IMR-90 (cell line): ENCODE results near the gene MEIOB. TPM values are rescaled to one million over a fixed set of nuclear protein-coding genes. Genes with fewer than 3 reads are reported as not detected.

Experiments
- ATAC-seq: fragments of 200-7000 bp; cut with Tn5 transposase; 2 replicates; pipeline ENCODE4 v1.9.1; 2020; ENCODE audit warnings: low read depth, mild to moderate bottlenecking, moderate library complexity
- BruUV-seq: library from RNA; stranded (reverse); fragments of 400-500 nt; replicated peaks from 2 replicates; lab custom pipeline; 2021; lab: Mats Ljungman, UMichigan
- CTCF ChIA-PET: fragments of 300-600 bp; formaldehyde crosslinking; extraction: SDS; loops from one replicate; lab custom pipeline; 2021; ENCODE audit warnings: antibody characterized with exemption; lab: Yijun Ruan, JAX
- POLR2A ChIA-PET: fragments of 300-600 bp; sonication (Branson Sonifier 250); formaldehyde crosslinking; loops from one replicate; lab custom pipeline; 2022; ENCODE audit warnings: antibody characterized with exemption; ENCODE audit not compliant: unreplicated experiment; lab: Charles Lee
- DNase-seq: peaks from one replicate; pipeline ENCODE4 v3.0.0; 2013
- H2AFZ ChIP-seq: replicated peaks from 2 replicates; pipeline ENCODE3; 2013; ENCODE audit warnings: low read length, mild to moderate bottlenecking; ENCODE audit not compliant: poor library complexity
- H2AK5ac ChIP-seq: 2 replicates; pipeline ENCODE4 v1.6.1; 2013; ENCODE audit warnings: low read depth, low read length, inconsistent platforms
- H2AK9ac ChIP-seq: replicated peaks from 2 replicates; pipeline ENCODE3; 2013; ENCODE audit warnings: mild to moderate bottlenecking, low read depth, low read length, moderate library complexity; ENCODE audit not compliant: poor library complexity
- H2BK120ac ChIP-seq: 2 replicates; pipeline ENCODE4 v1.6.1; 2013; ENCODE audit warnings: low read depth, low read length, inconsistent platforms
- H2BK15ac ChIP-seq: 3 replicates; pipeline ENCODE4 v1.6.1; 2013; ENCODE audit warnings: low read depth, low read length, inconsistent platforms
- H2BK20ac ChIP-seq: 2 replicates; pipeline ENCODE4 v1.6.1; 2013; ENCODE audit warnings: low read depth, mild to moderate bottlenecking, inconsistent platforms, low read length, moderate library complexity
- H2BK5ac ChIP-seq: 2 replicates; pipeline ENCODE4 v1.6.1; 2013; ENCODE audit warnings: mild to moderate bottlenecking, low read depth, low read length, inconsistent platforms; ENCODE audit not compliant: poor library complexity, severe bottlenecking
- H3K14ac ChIP-seq: replicated peaks from 2 replicates; pipeline ENCODE4 v1.6.1; 2013; ENCODE audit warnings: low read depth, low read length, inconsistent platforms
- H3K18ac ChIP-seq: 2 replicates; pipeline ENCODE4 v1.6.1; 2013; ENCODE audit warnings: low read depth, low read length, control low read depth
- H3K23ac ChIP-seq: 2 replicates; pipeline ENCODE4 v1.6.1; 2013; ENCODE audit warnings: low read depth, low read length, inconsistent platforms
- H3K27ac ChIP-seq: 2 replicates; pipeline ENCODE4 v1.5.1; 2013; ENCODE audit warnings: mild to moderate bottlenecking, control low read depth, low read length; ENCODE audit not compliant: insufficient read depth
- H3K27me3 ChIP-seq: 2 replicates; pipeline ENCODE4 v1.6.1; 2013; ENCODE audit warnings: low read length; ENCODE audit not compliant: control insufficient read depth, insufficient read depth
- H3K36me3 ChIP-seq: 2 replicates; pipeline ENCODE4 v1.6.1; 2013; ENCODE audit warnings: low read length, mixed read lengths; ENCODE audit not compliant: control insufficient read depth, insufficient read depth
- H3K4ac ChIP-seq: 2 replicates; pipeline ENCODE4 v1.6.1; 2013; ENCODE audit warnings: low read depth, low read length, inconsistent platforms
- H3K4me1 ChIP-seq: 2 replicates; pipeline ENCODE4 v1.6.1; 2013; ENCODE audit warnings: low read length, mixed read lengths; ENCODE audit not compliant: control insufficient read depth, insufficient read depth
- H3K4me2 ChIP-seq: 2 replicates; pipeline ENCODE4 v1.6.1; 2013; ENCODE audit warnings: low read depth, mild to moderate bottlenecking, control low read depth, low read length, moderate library complexity
- H3K4me3 ChIP-seq: 2 replicates; pipeline ENCODE4 v1.5.1; 2013; ENCODE audit warnings: low read depth, mild to moderate bottlenecking, control low read depth, low read length, moderate library complexity; ENCODE audit not compliant: insufficient read depth
- H3K56ac ChIP-seq: 2 replicates; pipeline ENCODE4 v1.6.1; 2013; ENCODE audit warnings: low read length, inconsistent platforms; ENCODE audit not compliant: insufficient read depth; ENCODE audit errors: extremely low read depth
- H3K79me1 ChIP-seq, 2 experiments: 2 replicates each; pipeline ENCODE4 v1.6.1; 2013; ENCODE audit warnings: low read length in 2 of 2, inconsistent platforms in 1 of 2, low read depth in 1 of 2
- H3K9ac ChIP-seq: 2 replicates; pipeline ENCODE4 v1.6.1; 2013; ENCODE audit warnings: low read depth, low read length, control low read depth
- H3K9me1 ChIP-seq: 2 replicates; pipeline ENCODE4 v1.6.1; 2013; ENCODE audit warnings: low read length, inconsistent platforms; ENCODE audit not compliant: insufficient read depth
- H3K9me3 ChIP-seq: 2 replicates; pipeline ENCODE4 v1.6.1; 2013; ENCODE audit warnings: low read length; ENCODE audit not compliant: control insufficient read depth, insufficient read depth
- H4K20me1 ChIP-seq: 2 replicates; pipeline ENCODE4 v1.6.1; 2013; ENCODE audit warnings: low read length, inconsistent platforms; ENCODE audit not compliant: insufficient read depth
- H4K5ac ChIP-seq: 2 replicates; pipeline ENCODE4 v1.6.1; 2013; ENCODE audit warnings: mild to moderate bottlenecking, low read depth, low read length, control low read depth
- H4K8ac ChIP-seq, 2 experiments: 2 replicates each; pipeline ENCODE4 v1.6.1; 2013; ENCODE audit warnings: low read depth in 2 of 2, low read length in 2 of 2, control low read depth in 1 of 2, inconsistent platforms in 1 of 2
- H4K91ac ChIP-seq: 2 replicates; pipeline ENCODE4 v1.6.1; 2013; ENCODE audit warnings: low read depth, low read length, inconsistent platforms; ENCODE audit not compliant: insufficient read depth
- CEBPB ChIP-seq: IDR thresholded peaks from 2 replicates; pipeline ENCODE4 v1.6.1; 2012; ENCODE audit warnings: low read depth, low read length, improper control_type of control experiment
- FOS ChIP-seq: fragments of 150-350 bp; IDR thresholded peaks from 2 replicates; pipeline ENCODE4 v1.6.1; 2016; ENCODE audit warnings: low read depth, low read length
- MAFK ChIP-seq: IDR thresholded peaks from 2 replicates; pipeline ENCODE4 v1.6.1; 2012; ENCODE audit warnings: low read depth, low read length, improper control_type of control experiment
- NFE2L2 ChIP-seq: fragments of 150-350 bp; IDR thresholded peaks from 2 replicates; pipeline ENCODE4 v1.6.1; 2016; ENCODE audit warnings: low read depth, mild to moderate bottlenecking, low read length
- POLR2A ChIP-seq: IDR thresholded peaks from 2 replicates; pipeline ENCODE4 v1.6.1; 2012; ENCODE audit warnings: mild to moderate bottlenecking, low read depth, low read length
- RAD21 ChIP-seq: IDR thresholded peaks from 2 replicates; pipeline ENCODE4 v1.6.1; 2012; ENCODE audit warnings: low read length, improper control_type of control experiment
- SMC3 ChIP-seq: fragments of 150-350 bp; IDR thresholded peaks from 2 replicates; pipeline ENCODE4 v1.6.1; 2016; ENCODE audit warnings: low read depth, mild to moderate bottlenecking, antibody characterized with exemption, low read length, moderate library complexity
- WGBS, 2 experiments: methylation state at CpG; one replicate each; pipeline versions ENCODE4 v1.1.5 to v1.1.7; 2013; ENCODE audit warnings: missing lambda C conversion rate in 2 of 2; ENCODE audit not compliant: insufficient read length in 1 of 2; ENCODE audit errors: extremely low coverage in 2 of 2; 5-methylcytosine and 5-hydroxymethylcytosine counted together
- dilution Hi-C: fragments of 300-500 bp; cut with HindIII; formaldehyde crosslinking; loops from one replicate; pipeline ENCODE4 v1.14.3; 2018; ENCODE audit warnings: low sequenced_read_pairs; ENCODE audit not compliant: unreplicated experiment
- in situ Hi-C: fragments of 300-500 bp; cut with MboI; formaldehyde crosslinking; loops from 3 replicates; pipeline ENCODE4 v1.14.3; 2019; ENCODE audit warnings: low sequenced_read_pairs, inconsistent platforms, mixed read lengths
- intact Hi-C: fragments of 100-400 bp; cut with micrococcal nuclease; formaldehyde crosslinking; loops from 2 replicates; pipeline ENCODE4 v1.10.0; 2022
- polyA plus RNA-seq, 3 experiments: library from polyadenylated mRNA; depleted of rRNA; stranded (reverse); fragments of >200 nt; gene quantifications; 2 replicates each; pipeline ENCODE4 v1.2.3, GENCODE V29; 2012; ENCODE audit warnings: low replicate concordance in 1 of 3
- total RNA-seq: library from RNA; depleted of rRNA; stranded (reverse); fragments of >200 nt; gene quantifications from 2 replicates; pipeline ENCODE4 v1.2.3, GENCODE V29; 2012
- TF ChIP-seq, protein P1 (sequence below): fragments of 150-350 bp; IDR thresholded peaks from 2 replicates; pipeline ENCODE4 v1.6.1; 2016; ENCODE audit warnings: low read depth, mild to moderate bottlenecking, low read length, moderate library complexity, borderline replicate concordance
- TF ChIP-seq, protein P2 (sequence below): fragments of 150-350 bp; IDR thresholded peaks from 2 replicates; pipeline ENCODE4 v1.6.1; 2017; ENCODE audit warnings: mild to moderate bottlenecking, antibody characterized with exemption, low read length, low read depth
- TF ChIP-seq, protein P3 (sequence below): conservative IDR thresholded peaks from 2 replicates; pipeline ENCODE4 v1.5.1; 2012; ENCODE audit warnings: mild to moderate bottlenecking, low read depth, low read length, improper control_type of control experiment

The MEIOB gene
- total and polyA plus RNA-seq, 2 of the 4 experiments (the other 2 are of a cell fraction): 0.14 TPM; not detected in 1

DNA sequence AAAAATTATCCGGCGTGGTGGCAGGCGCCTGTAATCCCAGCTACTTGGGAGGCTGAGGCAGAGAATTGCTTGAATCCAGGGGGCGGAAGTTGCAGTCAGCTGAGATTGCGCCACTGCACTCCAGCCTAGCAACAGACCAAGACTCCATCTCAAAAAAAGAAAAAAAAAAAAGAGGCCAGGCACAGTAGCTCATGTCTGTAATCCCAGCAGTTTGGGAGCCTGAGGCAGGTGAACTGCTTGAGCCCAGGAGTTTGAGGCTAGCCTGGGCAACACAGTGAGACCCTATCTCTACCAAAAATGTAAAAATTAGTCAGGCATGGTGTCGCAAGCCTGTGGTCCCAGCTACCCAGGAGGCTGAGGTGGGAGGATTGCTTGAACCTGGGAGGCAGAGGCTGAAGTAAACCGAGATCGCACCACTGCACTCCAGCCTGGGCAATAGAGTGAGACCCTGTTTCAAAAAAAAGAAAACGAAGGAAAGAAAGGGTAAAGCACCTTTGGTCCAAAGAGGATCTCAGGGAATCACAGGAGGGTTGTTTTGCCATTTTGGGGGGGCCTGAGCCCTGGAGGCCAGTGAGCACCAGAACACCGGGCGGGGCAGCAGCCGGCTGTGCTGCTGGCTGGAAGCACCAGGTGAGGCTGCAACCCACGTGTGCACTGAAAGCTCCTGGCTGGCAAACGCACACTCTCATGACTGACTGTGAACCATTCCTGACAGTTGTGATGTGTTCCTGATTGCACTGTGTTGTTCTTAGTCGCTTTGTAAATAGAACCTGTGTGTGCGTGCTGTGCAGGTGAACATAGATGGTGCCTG, 27.9 kb upstream of the MEIOB start:
- dilution Hi-C loops: no loop called here
- H3K9ac ChIP-seq: no peak overlapping the region
- DNase-seq (no peak), ATAC-seq (no peak)
- H3K4me2 ChIP-seq: no peak overlapping the region
- H2BK15ac ChIP-seq: no peak overlapping the region
- no peak overlapping the region for H2AK5ac ChIP-seq
- H2BK20ac ChIP-seq: no peak overlapping the region
- H3K79me1 ChIP-seq: no peaks in the 10 kb centered on the region
- peaks cover 46% of the 10 kb centered on the region for H3K27me3 ChIP-seq
- H3K23ac ChIP-seq: no peak overlapping the region
- H3K14ac ChIP-seq: no peak overlapping the region
- H3K4me1 ChIP-seq: no peaks in the 10 kb centered on the region
- H3K18ac ChIP-seq: no peak overlapping the region
- H2BK5ac ChIP-seq: no peak overlapping the region
- BruUV-seq: no TSS peak
- POLR2A ChIA-PET: no interaction called here
- H4K20me1 ChIP-seq: no peaks in the 10 kb centered on the region
- H3K36me3 ChIP-seq: no peaks in the 10 kb centered on the region
- no peak overlapping the region for H4K5ac ChIP-seq
- H3K56ac ChIP-seq: no peak overlapping the region
- H3K4me3 ChIP-seq: no peak overlapping the region
- WGBS, 2 experiments: 76% methylated on average over 10 of the region's 16 CpGs; no CpG with 5 or more reads in 1 of the 2 experiments
- TF ChIP-seq, protein P1, sequence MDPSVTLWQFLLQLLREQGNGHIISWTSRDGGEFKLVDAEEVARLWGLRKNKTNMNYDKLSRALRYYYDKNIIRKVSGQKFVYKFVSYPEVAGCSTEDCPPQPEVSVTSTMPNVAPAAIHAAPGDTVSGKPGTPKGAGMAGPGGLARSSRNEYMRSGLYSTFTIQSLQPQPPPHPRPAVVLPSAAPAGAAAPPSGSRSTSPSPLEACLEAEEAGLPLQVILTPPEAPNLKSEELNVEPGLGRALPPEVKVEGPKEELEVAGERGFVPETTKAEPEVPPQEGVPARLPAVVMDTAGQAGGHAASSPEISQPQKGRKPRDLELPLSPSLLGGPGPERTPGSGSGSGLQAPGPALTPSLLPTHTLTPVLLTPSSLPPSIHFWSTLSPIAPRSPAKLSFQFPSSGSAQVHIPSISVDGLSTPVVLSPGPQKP: no peak
- TF ChIP-seq CEBPB (no peak), RAD21 (no peak), POLR2A (no peak), SMC3 (no peak), MAFK (no peak), FOS (no peak), NFE2L2 (no peak)
- TF ChIP-seq, protein P2, sequence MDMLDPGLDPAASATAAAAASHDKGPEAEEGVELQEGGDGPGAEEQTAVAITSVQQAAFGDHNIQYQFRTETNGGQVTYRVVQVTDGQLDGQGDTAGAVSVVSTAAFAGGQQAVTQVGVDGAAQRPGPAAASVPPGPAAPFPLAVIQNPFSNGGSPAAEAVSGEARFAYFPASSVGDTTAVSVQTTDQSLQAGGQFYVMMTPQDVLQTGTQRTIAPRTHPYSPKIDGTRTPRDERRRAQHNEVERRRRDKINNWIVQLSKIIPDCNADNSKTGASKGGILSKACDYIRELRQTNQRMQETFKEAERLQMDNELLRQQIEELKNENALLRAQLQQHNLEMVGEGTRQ: no peak
- TF ChIP-seq, protein P3, sequence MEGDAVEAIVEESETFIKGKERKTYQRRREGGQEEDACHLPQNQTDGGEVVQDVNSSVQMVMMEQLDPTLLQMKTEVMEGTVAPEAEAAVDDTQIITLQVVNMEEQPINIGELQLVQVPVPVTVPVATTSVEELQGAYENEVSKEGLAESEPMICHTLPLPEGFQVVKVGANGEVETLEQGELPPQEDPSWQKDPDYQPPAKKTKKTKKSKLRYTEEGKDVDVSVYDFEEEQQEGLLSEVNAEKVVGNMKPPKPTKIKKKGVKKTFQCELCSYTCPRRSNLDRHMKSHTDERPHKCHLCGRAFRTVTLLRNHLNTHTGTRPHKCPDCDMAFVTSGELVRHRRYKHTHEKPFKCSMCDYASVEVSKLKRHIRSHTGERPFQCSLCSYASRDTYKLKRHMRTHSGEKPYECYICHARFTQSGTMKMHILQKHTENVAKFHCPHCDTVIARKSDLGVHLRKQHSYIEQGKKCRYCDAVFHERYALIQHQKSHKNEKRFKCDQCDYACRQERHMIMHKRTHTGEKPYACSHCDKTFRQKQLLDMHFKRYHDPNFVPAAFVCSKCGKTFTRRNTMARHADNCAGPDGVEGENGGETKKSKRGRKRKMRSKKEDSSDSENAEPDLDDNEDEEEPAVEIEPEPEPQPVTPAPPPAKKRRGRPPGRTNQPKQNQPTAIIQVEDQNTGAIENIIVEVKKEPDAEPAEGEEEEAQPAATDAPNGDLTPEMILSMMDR: no peak
- no peak overlapping the region for H4K8ac ChIP-seq
- H2BK120ac ChIP-seq: no peak overlapping the region
- CTCF ChIA-PET: no interaction called here
- no peak overlapping the region for H3K27ac ChIP-seq
- no peaks in the 10 kb centered on the region for H3K9me3 ChIP-seq
- H2AK9ac ChIP-seq: no peak overlapping the region
- in situ Hi-C loops: loop anchor here (25.0 kb wide), 1 partner anchor 487 kb away; no protein-coding TSS in a partner anchor
- H3K9me1 ChIP-seq: no peaks in the 10 kb centered on the region
- intact Hi-C loops: no loop called here
- no peak overlapping the region for H2AFZ ChIP-seq
- H3K4ac ChIP-seq: no peak overlapping the region
- no peak overlapping the region for H4K91ac ChIP-seq
